Measurements from ENCODE around the gene MAN1C1. TPM values are rescaled to one million over a fixed set of nuclear protein-coding genes. Genes with fewer than 3 reads are reported as not detected.
A peak's percentile ranks its signal among the peaks of the same experiment; 100 is the strongest.

The MAN1C1 gene
- total and polyA plus RNA-seq, 4 donors: 2.8 to 32.2 (median 14.5) TPM

- DNase-seq: no peak
- no peak for ATAC-seq (ENCODE audit: low FRiP score)
- 97% methylated on average over 5 of the region's 5 CpGs for WGBS, 2 donors
- H3K36me3 ChIP-seq (ENCODE audit: control insufficient read depth in 1 of 2, insufficient read depth in 2 of 2, low read length in 1 of 2): no peaks in the 10 kb centered on the region
- no peaks in the 10 kb centered on the region for H3K9me3 ChIP-seq (ENCODE audit: control insufficient read depth, low read length)
- peaks cover 3 to 4% of the 10 kb centered on the region in 2 donors for H3K4me1 ChIP-seq (ENCODE audit: control insufficient read depth in 1 of 2, insufficient read depth in 2 of 2, low read length in 2 of 2)
- no peaks in the 10 kb centered on the region for H3K27me3 ChIP-seq (ENCODE audit: control insufficient read depth in 1 of 2, insufficient read depth in 2 of 2, low read length in 1 of 2)
- no peak overlapping the region for H3K27ac ChIP-seq (ENCODE audit: low read depth in 1 of 2, low read length in 2 of 2)
- intact Hi-C loops (cut with DNase I): loop anchor here in 1 of 2 donors (10.0 kb wide), 1 partner anchor 82 kb away; no protein-coding TSS in a partner anchor
- H3K4me3 ChIP-seq (ENCODE audit: low read length in 2 of 2): no peak overlapping the region
These were observed 86.5 kb downstream of the MAN1C1 start for GRCh38 chr1:25703041-25703440.

GRCh38 chr1:25703671-25704266 lies 87.2 kb downstream of the MAN1C1 start:
- Histone ChIP-seq H3K9me3 (ENCODE audit: control insufficient read depth, low read length) (no peaks in the 10 kb centered on the region), H3K4me1 (ENCODE audit: control insufficient read depth in 1 of 2, insufficient read depth in 2 of 2, low read length in 2 of 2) (peaks cover 0 to 4% of the 10 kb centered on the region in 2 donors), H3K27me3 (ENCODE audit: control insufficient read depth in 1 of 2, insufficient read depth in 2 of 2, low read length in 1 of 2) (no peaks in the 10 kb centered on the region), H3K27ac (ENCODE audit: low read depth in 1 of 2, low read length in 2 of 2) (no peak overlapping the region), H3K4me3 (ENCODE audit: low read length in 2 of 2) (no peak overlapping the region), H3K36me3 (ENCODE audit: control insufficient read depth in 1 of 2, insufficient read depth in 2 of 2, low read length in 1 of 2) (no peaks in the 10 kb centered on the region)
- DNase-seq (no peak), ATAC-seq (ENCODE audit: low FRiP score) (no peak)
- intact Hi-C loops (cut with DNase I): loop anchor here in 1 of 2 donors (10.0 kb wide), 1 partner anchor 81 kb away; no protein-coding TSS in a partner anchor
- WGBS, 2 donors: 94 to 96% methylated on average over 6 of the region's 6 CpGs

- ATAC-seq (ENCODE audit: low FRiP score): no peak
- no peaks in the 10 kb centered on the region for H3K27me3 ChIP-seq (ENCODE audit: control insufficient read depth in 1 of 2, insufficient read depth in 2 of 2, low read length in 1 of 2)
- 92 to 96% methylated on average over 7 of the region's 7 CpGs for WGBS, 2 donors
- H3K4me1 ChIP-seq (ENCODE audit: control insufficient read depth in 1 of 2, insufficient read depth in 2 of 2, low read length in 2 of 2): peaks cover 0 to 4% of the 10 kb centered on the region in 2 donors
- H3K36me3 ChIP-seq (ENCODE audit: control insufficient read depth in 1 of 2, insufficient read depth in 2 of 2, low read length in 1 of 2): no peaks in the 10 kb centered on the region
- no peaks in the 10 kb centered on the region for H3K9me3 ChIP-seq (ENCODE audit: control insufficient read depth, low read length)
- no peak overlapping the region for H3K27ac ChIP-seq (ENCODE audit: low read depth in 1 of 2, low read length in 2 of 2)
- DNase-seq: peak in 1 of 2 donors; percentile 74
- no peak overlapping the region for H3K4me3 ChIP-seq (ENCODE audit: low read length in 2 of 2)
- intact Hi-C loops (cut with DNase I): loop anchor here in 1 of 2 donors (10.0 kb wide), 1 partner anchor 81 kb away; no protein-coding TSS in a partner anchor
These were observed 87.7 kb downstream of the MAN1C1 start for GRCh38 chr1:25704267-25704691.

- Histone ChIP-seq H3K4me3 (ENCODE audit: low read length in 2 of 2) (no peak overlapping the region), H3K4me1 (ENCODE audit: control insufficient read depth in 1 of 2, insufficient read depth in 2 of 2, low read length in 2 of 2) (peaks cover 0 to 4% of the 10 kb centered on the region in 2 donors), H3K36me3 (ENCODE audit: control insufficient read depth in 1 of 2, insufficient read depth in 2 of 2, low read length in 1 of 2) (no peaks in the 10 kb centered on the region), H3K27me3 (ENCODE audit: control insufficient read depth in 1 of 2, insufficient read depth in 2 of 2, low read length in 1 of 2) (no peaks in the 10 kb centered on the region), H3K9me3 (ENCODE audit: control insufficient read depth, low read length) (no peaks in the 10 kb centered on the region), H3K27ac (ENCODE audit: low read depth in 1 of 2, low read length in 2 of 2) (no peak overlapping the region)
- ATAC-seq (ENCODE audit: low FRiP score) (no peak), DNase-seq (no peak)
- intact Hi-C loops (cut with DNase I): loop anchor here in 1 of 2 donors (10.0 kb wide), 1 partner anchor 79 kb away; no protein-coding TSS in a partner anchor
- WGBS, 2 donors: 92 to 97% methylated on average over 2 of the region's 2 CpGs
These were observed 89.1 kb downstream of the MAN1C1 start for GRCh38 chr1:25705699-25706098.

GRCh38 chr1:25706146-25707089 lies 89.8 kb downstream of the MAN1C1 start:
- no peak overlapping the region for H3K27ac ChIP-seq (ENCODE audit: low read depth in 1 of 2, low read length in 2 of 2)
- intact Hi-C loops (cut with DNase I): loop anchor here in 1 of 2 donors (10.0 kb wide), 1 partner anchor 78 kb away; no protein-coding TSS in a partner anchor
- no peaks in the 10 kb centered on the region for H3K9me3 ChIP-seq (ENCODE audit: control insufficient read depth, low read length)
- H3K4me3 ChIP-seq (ENCODE audit: low read length in 2 of 2): no peak overlapping the region
- WGBS, 2 donors: 94 to 96% methylated on average over 8 of the region's 8 CpGs
- no peaks in the 10 kb centered on the region for H3K27me3 ChIP-seq (ENCODE audit: control insufficient read depth in 1 of 2, insufficient read depth in 2 of 2, low read length in 1 of 2)
- H3K4me1 ChIP-seq (ENCODE audit: control insufficient read depth in 1 of 2, insufficient read depth in 2 of 2, low read length in 2 of 2): peaks cover 0 to 4% of the 10 kb centered on the region in 2 donors
- DNase-seq (peak in 1 of 2 donors; percentile 43), ATAC-seq (ENCODE audit: low FRiP score) (no peak)
- H3K36me3 ChIP-seq (ENCODE audit: control insufficient read depth in 1 of 2, insufficient read depth in 2 of 2, low read length in 1 of 2): no peaks in the 10 kb centered on the region

GRCh38 chr1:25707280-25708016 lies 90.9 kb downstream of the MAN1C1 start:
- ATAC-seq (ENCODE audit: low FRiP score) (no peak), DNase-seq (no peak)
- intact Hi-C loops (cut with DNase I): loop anchor here in 1 of 2 donors (10.0 kb wide), 1 partner anchor 77 kb away; no protein-coding TSS in a partner anchor
- H3K27ac ChIP-seq (ENCODE audit: low read depth in 1 of 2, low read length in 2 of 2): no peak overlapping the region
- H3K9me3 ChIP-seq (ENCODE audit: control insufficient read depth, low read length): no peaks in the 10 kb centered on the region
- no peaks in the 10 kb centered on the region for H3K27me3 ChIP-seq (ENCODE audit: control insufficient read depth in 1 of 2, insufficient read depth in 2 of 2, low read length in 1 of 2)
- peaks cover 0 to 4% of the 10 kb centered on the region in 2 donors for H3K4me1 ChIP-seq (ENCODE audit: control insufficient read depth in 1 of 2, insufficient read depth in 2 of 2, low read length in 2 of 2)
- H3K36me3 ChIP-seq (ENCODE audit: control insufficient read depth in 1 of 2, insufficient read depth in 2 of 2, low read length in 1 of 2): no peaks in the 10 kb centered on the region
- WGBS, 2 donors: 96% methylated on average over 6 of the region's 6 CpGs
- H3K4me3 ChIP-seq (ENCODE audit: low read length in 2 of 2): no peak overlapping the region

DNA sequence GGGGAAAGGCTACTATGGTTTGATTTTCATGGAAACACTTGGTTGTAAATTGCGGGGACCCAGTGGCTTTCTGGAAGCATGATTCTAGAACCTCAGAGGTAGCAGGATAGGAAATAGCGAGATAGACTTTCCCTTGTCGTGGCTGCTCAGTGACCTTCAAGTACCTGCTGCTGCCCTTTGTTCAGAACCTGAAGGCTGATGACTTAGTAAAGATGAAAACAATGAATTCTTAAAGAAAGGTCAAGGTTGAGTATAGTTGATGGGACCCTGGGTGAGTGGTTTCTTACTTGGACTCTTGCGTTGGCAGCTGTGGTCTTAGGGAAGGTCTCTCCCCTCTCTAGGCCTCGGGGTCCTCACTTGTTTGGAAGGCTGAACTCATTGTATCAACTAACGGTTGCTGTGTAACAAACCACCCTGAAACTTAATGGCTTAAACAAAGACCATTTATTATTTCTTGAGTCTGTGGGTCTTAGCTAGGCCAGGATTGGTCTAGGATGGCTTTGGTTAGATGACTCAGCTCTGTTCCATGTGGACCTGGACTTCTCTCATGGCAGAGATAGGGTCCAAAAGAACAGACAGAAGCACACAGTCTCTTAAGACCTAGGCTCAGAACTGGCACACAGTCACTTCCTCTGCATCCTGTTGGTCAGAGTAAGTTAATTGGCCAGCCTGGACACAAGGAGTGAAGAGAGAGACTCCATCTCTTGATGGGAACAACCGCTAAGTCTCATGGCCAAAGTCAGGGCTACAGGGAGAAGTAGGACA lies 94.2 kb downstream of the MAN1C1 start:
- peaks cover 0 to 4% of the 10 kb centered on the region in 2 donors for H3K4me1 ChIP-seq (ENCODE audit: control insufficient read depth in 1 of 2, insufficient read depth in 2 of 2, low read length in 2 of 2)
- no peaks in the 10 kb centered on the region for H3K27me3 ChIP-seq (ENCODE audit: control insufficient read depth in 1 of 2, insufficient read depth in 2 of 2, low read length in 1 of 2)
- no peak overlapping the region for H3K27ac ChIP-seq (ENCODE audit: low read depth in 1 of 2, low read length in 2 of 2)
- H3K36me3 ChIP-seq (ENCODE audit: control insufficient read depth in 1 of 2, insufficient read depth in 2 of 2, low read length in 1 of 2): no peaks in the 10 kb centered on the region
- no peaks in the 10 kb centered on the region for H3K9me3 ChIP-seq (ENCODE audit: control insufficient read depth, low read length)
- 96 to 98% methylated on average over 7 of the region's 7 CpGs for WGBS, 2 donors
- no peak for ATAC-seq (ENCODE audit: low FRiP score)
- no peak overlapping the region for H3K4me3 ChIP-seq (ENCODE audit: low read length in 2 of 2)
- intact Hi-C loops (cut with DNase I): no loop called here
- DNase-seq: peak in 1 of 2 donors; percentile 13

All from aorta (tissue), 5 donors.